T47D (cell line): ENCODE results near the gene TBC1D4.

Source experiments
- DNase-seq, 2 experiments: peaks; one replicate each; pipeline versions ENCODE4 v3.0.0 to v3.0.0-alpha.2; 2011 to 2012; ENCODE audit warnings: low read depth in 1 of 2, low spot score in 1 of 2
- JUND ChIP-seq: IDR thresholded peaks from 2 replicates; pipeline ENCODE4 v1.6.1; 2012; ENCODE audit warnings: low read depth
- in situ Hi-C: cut with HindIII; loops from 2 replicates; pipeline ENCODE4 v1.10.0; 2016; ENCODE audit warnings: low sequenced_read_pairs, low pct_unique_long_range_greater_than_20kb

Gene TBC1D4

GRCh38 chr13:75334634-75335447, 147.1 kb downstream of the TBC1D4 start:
- no peak for TF ChIP-seq JUND
- no peak for DNase-seq
- in situ Hi-C loops, result no loop called here

- DNase-seq, result no peak
- TF ChIP-seq JUND, result no peak
- in situ Hi-C loops, result no loop called here
Observed at GRCh38 chr13:75333103-75333502, 148.9 kb downstream of the TBC1D4 start.

GRCh38 chr13:75331792-75332349, 150.1 kb downstream of the TBC1D4 start:
- in situ Hi-C loops, result no loop called here
- no peak for DNase-seq
- no peak for TF ChIP-seq JUND

GRCh38 chr13:75330770-75331169, 151.2 kb downstream of the TBC1D4 start:
- TF ChIP-seq JUND, result no peak
- no peak for DNase-seq
- in situ Hi-C loops, result no loop called here

- no peak for DNase-seq
- TF ChIP-seq JUND, result no peak
- in situ Hi-C loops, result no loop called here
Observed at GRCh38 chr13:75329723-75330122, 152.2 kb downstream of the TBC1D4 start.

GRCh38 chr13:75329097-75329496, 152.9 kb downstream of the TBC1D4 start:
- in situ Hi-C loops, result no loop called here
- DNase-seq, result no peak
- TF ChIP-seq JUND, result no peak

GRCh38 chr13:75327135-75327510, 154.8 kb downstream of the TBC1D4 start:
- in situ Hi-C loops, result no loop called here
- no peak for DNase-seq
- TF ChIP-seq JUND, result no peak

- DNase-seq, result no peak
- in situ Hi-C loops, result no loop called here
- no peak for TF ChIP-seq JUND
Observed at GRCh38 chr13:75326173-75327134, 155.5 kb downstream of the TBC1D4 start.

- in situ Hi-C loops, result no loop called here
- DNase-seq, result no peak
- no peak for TF ChIP-seq JUND
Observed at GRCh38 chr13:75325711-75326110, 156.3 kb downstream of the TBC1D4 start.

GRCh38 chr13:75324413-75324940, 157.5 kb downstream of the TBC1D4 start:
- no peak for TF ChIP-seq JUND
- in situ Hi-C loops, result no loop called here

GRCh38 chr13:75321084-75321483, 160.9 kb downstream of the TBC1D4 start:
- no peak for TF ChIP-seq JUND
- in situ Hi-C loops, result no loop called here
- no peak for DNase-seq

More at GRCh38 chr13:75324413-75324940, 157.5 kb downstream of the TBC1D4 start:
- DNase-seq, result no peak

- in situ Hi-C loops, result no loop called here
- TF ChIP-seq JUND, result no peak
- peak in 1 of 2 experiments; percentile 3 for DNase-seq
Observed at GRCh38 chr13:75319254-75319653, 162.7 kb downstream of the TBC1D4 start.
